Astrocyte of the spinal cord (primary cell): ENCODE results near the gene PLEKHJ1.
A peak's percentile ranks its signal among the peaks of the same experiment; 100 is the strongest.

Experiments
- DNase-seq: peaks from one replicate; pipeline ENCODE4 v3.0.0; 2011; ENCODE audit warnings: low read depth, low spot score
- H3K4me3 ChIP-seq: 2 replicates; pipeline ENCODE4 v1.5.1; 2011; ENCODE audit warnings: low read depth, mild to moderate bottlenecking, low read length, moderate library complexity
- CTCF ChIP-seq: IDR thresholded peaks from 2 replicates; pipeline ENCODE4 v1.5.1; 2012; ENCODE audit warnings: low read depth, mild to moderate bottlenecking, low read length, inconsistent platforms
- in situ Hi-C: cut with HindIII; loops from 2 replicates; pipeline ENCODE4 v1.10.0; 2017; ENCODE audit warnings: low sequenced_read_pairs

The PLEKHJ1 gene

GRCh38 chr19:2278459-2279158 is 42.5 kb upstream of the PLEKHJ1 start:
- no peak for TF ChIP-seq CTCF
- no peak for DNase-seq
- in situ Hi-C loops: no loop called here
- no peak overlapping the region for H3K4me3 ChIP-seq

- in situ Hi-C loops: no loop called here
- no peak overlapping the region for H3K4me3 ChIP-seq
- TF ChIP-seq CTCF: no peak
- no peak for DNase-seq
These were observed 41.0 kb upstream of the PLEKHJ1 start for GRCh38 chr19:2277138-2277537.

GRCh38 chr19:2276429-2276986 is 40.4 kb upstream of the PLEKHJ1 start:
- no peak for DNase-seq
- no peak overlapping the region for H3K4me3 ChIP-seq
- TF ChIP-seq CTCF: no peak
- in situ Hi-C loops: no loop called here

- TF ChIP-seq CTCF: no peak
- DNase-seq: no peak
- no peak overlapping the region for H3K4me3 ChIP-seq
- in situ Hi-C loops: no loop called here
These were observed 39.7 kb upstream of the PLEKHJ1 start for GRCh38 chr19:2275588-2276428.

- in situ Hi-C loops: no loop called here
- peak; percentile 53 for DNase-seq
- H3K4me3 ChIP-seq: no peak overlapping the region
- peak; percentile 60 for TF ChIP-seq CTCF
These were observed 38.9 kb upstream of the PLEKHJ1 start for GRCh38 chr19:2274931-2275535.

GRCh38 chr19:2274185-2274711 is 38.1 kb upstream of the PLEKHJ1 start:
- H3K4me3 ChIP-seq: no peak overlapping the region
- no peak for TF ChIP-seq CTCF
- in situ Hi-C loops: no loop called here
- DNase-seq: no peak
